Upper lobe of left lung (tissue), 4 donors: ENCODE results near the gene ASTE1.

Source experiments
- POLR2A ChIP-seq, 4 donors: fragments of 450-650 bp; IDR thresholded peaks; one replicate each; pipeline ENCODE4 v1.5.1; 2016 to 2017; ENCODE audit warnings: antibody characterized with exemption in 4 of 4, mild to moderate bottlenecking in 2 of 4
- TF ChIP-seq, protein P1 (sequence below), 6 experiments: fragments of 450-650 bp in 4 of 6; fragments of 200-600 bp in 2 of 6; sonication (generic) in 2 of 6; IDR thresholded peaks; one replicate each; pipeline ENCODE4 v1.5.1; 2016 to 2019; ENCODE audit warnings: antibody characterized with exemption in 6 of 6

DNA sequence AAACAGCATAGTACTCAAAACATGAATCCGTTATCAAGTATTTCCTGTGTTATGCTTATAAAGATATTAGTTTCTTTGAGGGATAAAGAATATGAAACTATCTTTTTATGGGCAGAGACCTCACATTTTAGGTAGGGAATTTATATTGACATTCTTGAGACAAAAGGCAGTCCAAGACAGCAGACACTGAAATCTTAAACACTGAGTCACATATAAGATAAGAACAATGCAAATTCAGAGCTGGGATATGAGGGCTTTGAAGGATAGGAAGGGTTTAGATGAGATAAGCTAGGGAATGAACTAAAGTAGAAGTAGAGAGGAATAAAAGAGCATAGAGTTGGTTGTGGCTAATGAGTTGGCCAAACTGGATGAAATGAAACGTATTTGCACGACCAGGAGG is 58.4 kb downstream of the ASTE1 start:
- TF ChIP-seq, protein P1, sequence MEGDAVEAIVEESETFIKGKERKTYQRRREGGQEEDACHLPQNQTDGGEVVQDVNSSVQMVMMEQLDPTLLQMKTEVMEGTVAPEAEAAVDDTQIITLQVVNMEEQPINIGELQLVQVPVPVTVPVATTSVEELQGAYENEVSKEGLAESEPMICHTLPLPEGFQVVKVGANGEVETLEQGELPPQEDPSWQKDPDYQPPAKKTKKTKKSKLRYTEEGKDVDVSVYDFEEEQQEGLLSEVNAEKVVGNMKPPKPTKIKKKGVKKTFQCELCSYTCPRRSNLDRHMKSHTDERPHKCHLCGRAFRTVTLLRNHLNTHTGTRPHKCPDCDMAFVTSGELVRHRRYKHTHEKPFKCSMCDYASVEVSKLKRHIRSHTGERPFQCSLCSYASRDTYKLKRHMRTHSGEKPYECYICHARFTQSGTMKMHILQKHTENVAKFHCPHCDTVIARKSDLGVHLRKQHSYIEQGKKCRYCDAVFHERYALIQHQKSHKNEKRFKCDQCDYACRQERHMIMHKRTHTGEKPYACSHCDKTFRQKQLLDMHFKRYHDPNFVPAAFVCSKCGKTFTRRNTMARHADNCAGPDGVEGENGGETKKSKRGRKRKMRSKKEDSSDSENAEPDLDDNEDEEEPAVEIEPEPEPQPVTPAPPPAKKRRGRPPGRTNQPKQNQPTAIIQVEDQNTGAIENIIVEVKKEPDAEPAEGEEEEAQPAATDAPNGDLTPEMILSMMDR (IDR thresholded peaks at IDR 0.05): no peak
- TF ChIP-seq POLR2A (IDR thresholded peaks at IDR 0.05): no peak
